CD4-positive, alpha-beta T cell treated with Interleukin-17A for 4 hours (primary cell): ENCODE measurements around the gene MEIS1.
"Not testable (repeated sequence)": the region's sequence is repeated elsewhere in the genome, so short reads cannot be mapped to it uniquely, and the experiment has no call there.

ENCODE experiments used
- DNase-seq: peaks from one replicate; pipeline ENCODE4 v3.0.0-alpha.2; 2020; ENCODE audit warnings: mixed read lengths

Gene MEIS1

DNA sequence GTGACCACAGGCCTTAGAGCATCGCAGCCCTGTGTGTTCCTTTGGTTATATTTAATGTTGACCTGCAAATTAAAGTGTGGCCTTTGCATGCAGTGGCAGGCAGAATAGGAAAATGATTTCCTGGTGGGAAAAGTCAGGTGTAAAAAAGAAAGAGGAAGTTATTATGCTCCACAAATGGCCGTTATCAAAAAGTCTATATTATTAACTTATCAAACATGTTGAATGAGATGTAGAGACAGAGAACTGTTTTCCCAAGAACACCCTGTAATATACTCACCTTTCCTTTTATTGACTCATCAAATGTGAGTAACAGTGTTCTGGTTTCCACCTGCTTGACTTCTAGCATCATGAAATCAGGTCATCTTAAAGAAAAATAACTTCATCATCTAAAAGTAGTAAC, 35.3 kb downstream of the MEIS1 start:
- no peak for DNase-seq

DNA sequence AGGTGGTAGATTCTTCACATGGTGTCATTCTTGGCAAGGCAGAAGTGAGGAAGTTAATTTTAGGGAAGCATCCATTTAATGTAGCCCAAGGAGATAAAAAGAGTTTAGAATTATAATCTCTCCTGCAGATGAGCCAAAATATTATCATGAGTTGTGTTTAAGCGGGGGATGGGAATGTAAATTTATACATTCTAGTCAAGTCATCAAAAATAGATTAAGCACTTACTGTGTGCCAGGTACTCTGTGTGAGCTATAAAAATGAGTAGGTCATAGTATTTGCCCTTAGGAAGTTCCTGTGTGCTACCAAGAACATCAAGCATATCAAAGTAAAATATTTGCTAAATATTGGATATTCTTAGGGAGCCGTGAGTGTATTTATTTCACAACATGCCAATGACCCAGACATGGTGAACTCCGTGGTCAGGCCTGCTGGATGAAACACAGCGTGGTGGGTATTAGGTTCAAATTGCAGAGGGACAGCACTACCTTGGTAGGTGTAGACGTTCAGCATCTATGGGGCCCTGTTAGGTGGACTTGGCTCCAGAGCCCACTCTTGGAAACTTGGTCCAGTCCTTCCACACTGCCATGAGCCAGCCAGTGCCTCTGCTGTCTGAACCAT, 37.4 kb downstream of the MEIS1 start:
- DNase-seq = no peak

GRCh38 chr2:66477135-66477842, 42.4 kb downstream of the MEIS1 start:
- no peak for DNase-seq

- no peak for DNase-seq
Observed at GRCh38 chr2:66478299-66478698, 43.4 kb downstream of the MEIS1 start.

GRCh38 chr2:66478731-66479316, 43.9 kb downstream of the MEIS1 start:
- no peak for DNase-seq

DNA sequence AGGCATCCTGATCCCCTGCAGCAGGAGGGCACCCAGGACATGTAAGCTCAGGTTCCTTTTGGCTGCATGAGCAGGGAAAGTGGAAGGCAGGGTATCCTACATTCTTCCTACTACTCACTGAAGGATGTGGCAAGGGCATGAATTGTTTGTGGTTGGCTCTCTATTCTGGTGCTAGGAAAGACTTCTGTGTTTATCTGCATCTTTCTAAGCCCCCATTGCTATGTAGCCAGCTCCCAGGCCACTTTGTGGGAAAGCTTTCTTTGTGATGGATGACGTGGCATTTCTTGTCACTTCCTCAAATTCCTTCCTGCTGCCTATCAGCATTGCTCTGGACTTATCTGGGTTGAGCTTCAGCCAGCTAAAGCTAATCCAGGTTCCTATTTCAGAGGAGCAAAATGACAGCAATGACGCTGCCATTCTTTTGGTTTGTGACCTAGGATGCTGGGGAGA, 46.2 kb downstream of the MEIS1 start:
- no peak for DNase-seq

DNA sequence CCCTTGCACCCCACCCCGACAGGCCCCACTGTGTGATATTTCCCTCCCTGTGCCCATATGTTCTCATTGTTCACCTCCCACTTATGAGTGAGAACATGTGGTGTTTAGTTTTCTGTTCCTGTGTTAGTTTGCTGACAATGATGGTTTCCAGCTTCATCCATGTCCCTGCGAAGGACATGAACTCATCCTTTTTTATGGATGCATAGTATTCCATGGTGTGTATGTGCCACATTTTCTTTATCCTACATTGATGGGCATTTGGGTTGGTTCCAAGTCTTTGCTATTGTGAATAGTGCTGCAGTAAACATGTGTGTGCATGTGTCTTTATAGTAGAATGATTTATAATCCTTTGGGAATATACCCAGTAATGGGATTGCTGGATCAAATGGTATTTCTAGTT, 50.3 kb downstream of the MEIS1 start:
- DNase-seq = not testable (repeated sequence)

- DNase-seq = no peak
Observed at GRCh38 chr2:66488946-66489345, 54.0 kb downstream of the MEIS1 start.

GRCh38 chr2:66489436-66489835, 54.5 kb downstream of the MEIS1 start:
- no peak for DNase-seq

- no peak for DNase-seq
Observed at GRCh38 chr2:66490588-66491001, 55.7 kb downstream of the MEIS1 start.

DNA sequence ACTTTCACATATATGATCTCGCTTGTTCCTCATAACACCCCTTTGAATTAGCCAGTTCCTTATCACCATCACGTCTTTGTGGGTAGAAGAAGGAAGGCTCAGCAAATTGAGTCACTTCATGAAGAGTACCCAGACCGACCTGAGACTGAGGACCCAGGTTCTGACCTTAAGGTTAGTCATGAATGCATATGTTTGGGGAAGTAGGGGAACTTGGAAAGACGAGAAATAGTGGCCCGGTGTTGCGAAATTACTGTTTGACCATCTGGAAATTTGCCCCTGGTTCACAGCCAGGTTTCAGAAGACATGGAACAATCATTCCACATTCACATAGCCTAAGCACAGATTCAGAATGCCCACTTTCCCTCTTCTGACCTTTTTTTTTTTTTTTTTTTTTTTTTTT, 59.8 kb downstream of the MEIS1 start:
- DNase-seq = no peak

- DNase-seq = no peak
Observed at GRCh38 chr2:66495788-66496640, 61.1 kb downstream of the MEIS1 start.

DNA sequence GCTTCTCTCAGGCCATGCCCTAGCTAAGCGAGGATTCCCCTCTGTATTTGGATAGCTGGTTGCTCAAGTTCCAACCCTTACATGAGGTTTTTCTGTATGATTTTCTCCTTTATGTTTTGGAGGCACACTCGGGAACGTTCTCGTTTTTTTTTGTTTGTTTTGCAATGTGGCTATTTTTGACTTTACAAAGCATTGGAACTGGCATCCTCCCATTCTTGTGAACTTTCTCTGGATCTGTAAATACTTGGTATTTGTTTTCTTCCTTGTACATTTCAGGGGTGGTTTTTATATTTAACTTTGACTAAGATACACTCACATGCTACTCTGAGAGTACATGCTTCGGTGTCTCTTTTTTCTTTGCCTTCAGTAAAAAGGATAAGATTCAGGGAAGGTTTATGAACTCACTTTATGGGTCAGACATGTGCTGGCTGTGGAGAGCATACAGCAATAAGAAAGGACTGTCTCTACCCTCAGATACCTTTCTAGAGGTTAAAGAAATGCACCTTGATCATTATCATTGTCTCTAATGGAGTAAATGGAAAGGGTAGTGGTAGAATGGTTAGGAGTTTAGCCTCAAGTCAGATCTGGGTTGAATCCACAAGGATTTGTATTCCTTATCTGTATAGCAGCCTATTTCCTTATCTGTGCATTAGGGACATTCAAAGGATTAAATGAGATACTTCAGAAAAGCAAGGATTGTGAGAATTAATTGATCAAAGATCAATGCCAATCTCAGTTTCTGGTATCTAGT, 61.9 kb downstream of the MEIS1 start:
- DNase-seq = no peak

DNA sequence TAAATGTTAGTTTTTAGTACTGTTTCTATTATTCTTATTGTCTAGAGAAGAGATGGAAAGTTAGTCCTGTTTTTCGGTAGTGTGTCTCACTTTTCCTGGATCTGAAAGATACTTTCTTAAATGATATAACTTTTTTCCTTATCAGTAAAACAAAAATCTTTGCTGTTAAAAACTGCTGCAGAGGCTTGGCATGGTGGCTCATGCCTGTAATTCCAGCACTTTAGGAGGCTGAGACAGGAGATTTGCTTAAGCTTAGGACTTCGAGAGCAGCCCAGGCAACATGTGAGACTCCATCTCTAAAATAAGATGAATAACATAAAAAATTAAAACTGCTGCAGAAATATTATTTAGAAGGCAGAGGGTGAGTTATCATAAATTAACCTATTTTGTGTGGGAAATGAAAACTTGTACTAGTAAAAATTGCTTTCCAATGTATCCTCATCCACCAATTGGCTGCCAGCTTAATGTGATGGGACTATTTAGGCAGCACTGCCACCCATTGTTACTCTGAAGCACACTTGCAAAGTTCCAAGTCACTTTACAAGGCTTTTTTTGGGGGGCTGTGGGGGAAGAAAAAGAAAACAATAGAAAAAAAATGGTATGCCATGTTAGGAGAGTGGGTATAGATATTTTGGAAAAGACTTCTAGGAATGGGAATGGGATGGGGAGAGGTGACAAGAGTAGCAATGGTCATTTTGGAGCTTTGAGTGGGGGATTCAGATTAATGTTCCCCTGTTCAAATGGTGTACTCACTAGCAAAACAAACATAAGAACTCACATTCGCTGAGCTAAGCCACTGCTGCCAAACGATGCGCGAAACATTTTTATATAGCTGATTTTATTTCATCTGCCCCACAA, 62.7 kb downstream of the MEIS1 start:
- DNase-seq = no peak

GRCh38 chr2:66498289-66498975, 63.5 kb downstream of the MEIS1 start:
- DNase-seq = no peak

- DNase-seq = no peak
Observed at GRCh38 chr2:66501267-66501666, 66.3 kb downstream of the MEIS1 start.

- no peak for DNase-seq
Observed at GRCh38 chr2:66506265-66506664, 71.3 kb downstream of the MEIS1 start.

- DNase-seq = no peak
Observed at GRCh38 chr2:66507673-66508201, 72.8 kb downstream of the MEIS1 start.

- no peak for DNase-seq
Observed at GRCh38 chr2:66508484-66509071, 73.7 kb downstream of the MEIS1 start.

GRCh38 chr2:66509326-66509811, 74.4 kb downstream of the MEIS1 start:
- no peak for DNase-seq
